K562 (cell line): Measurements from ENCODE around the gene SEC14L1. TPM values are rescaled to one million over a fixed set of nuclear protein-coding genes. Genes with fewer than 3 reads are reported as not detected.
"Not testable (repeated sequence)": the region's sequence is repeated elsewhere in the genome, so short reads cannot be mapped to it uniquely, and the experiment has no call there.

Experiments
- ATAC-seq: fragments of 200-7000 bp; cut with Tn5 transposase; 3 replicates; pipeline ENCODE4 v1.9.1; 2020; ENCODE audit warnings: moderate library complexity
- BruUV-seq: library from RNA; stranded (reverse); fragments of 400-500 nt; replicated peaks from 2 replicates; lab custom pipeline; 2021; lab: Mats Ljungman, UMichigan
- CTCF ChIA-PET: fragments of 300-600 bp; formaldehyde crosslinking; extraction: SDS; loops from one replicate; lab custom pipeline; 2021; ENCODE audit warnings: low intra/inter-chr PET ratio; lab: Yijun Ruan, JAX
- POLR2A ChIA-PET: fragments of 300-600, 350-650 bp; sonication (Branson Sonifier 250); formaldehyde crosslinking; extraction: SDS; loops from one replicate; lab custom pipeline; 2021; ENCODE audit warnings: antibody characterized with exemption, inconsistent platforms; lab: Yijun Ruan, JAX
- DNase-seq, 4 experiments: peaks; one replicate each; pipeline versions ENCODE4 v3.0.0 to v3.0.0-alpha.2; 2011 to 2018; ENCODE audit warnings: low spot score in 3 of 4, mixed read lengths in 3 of 4; ENCODE audit errors: extremely low read depth in 1 of 4
- FAIRE-seq: peaks from 2 replicates; lab custom pipeline; 2011; peaks lifted over from hg19 to GRCh38; lab: Jason Lieb, UNC
- H2AFZ ChIP-seq: 2 replicates; pipeline ENCODE4 v1.6.0; 2011; ENCODE audit warnings: low read depth, low read length, control low read depth, inconsistent platforms
- H3K27ac ChIP-seq: fragments of 200-600 bp; 3 replicates; pipeline ENCODE4 v1.8.0; 2011; ENCODE audit warnings: low read depth, mild to moderate bottlenecking, control low read depth, inconsistent platforms, low read length, moderate library complexity, mixed read lengths; ENCODE audit errors: extremely low read depth
- H3K27me3 ChIP-seq, 2 experiments: fragments of 300-600 bp in 1 of 2; 2 replicates in 1 of 2; 3 replicates in 1 of 2; pipeline versions ENCODE4 v1.6.0 to v1.8.0; 2011; ENCODE audit warnings: inconsistent platforms in 2 of 2, low read length in 2 of 2, mild to moderate bottlenecking in 1 of 2, mixed read lengths in 1 of 2, moderate library complexity in 1 of 2; ENCODE audit not compliant: control insufficient read depth in 2 of 2, insufficient read depth in 2 of 2
- H3K36me3 ChIP-seq: fragments of 300-600 bp; 3 replicates; pipeline ENCODE4 v1.8.0; 2011; ENCODE audit warnings: mild to moderate bottlenecking, low read length, inconsistent platforms; ENCODE audit not compliant: control insufficient read depth, insufficient read depth
- H3K4me1 ChIP-seq, 2 experiments: fragments of 200-600 bp in 1 of 2; replicated peaks in 1 of 2; 2 replicates in 1 of 2; 3 replicates in 1 of 2; pipeline versions ENCODE4 v1.5.1 to v1.8.0; 2011; ENCODE audit warnings: inconsistent platforms in 2 of 2, low read length in 2 of 2, mild to moderate bottlenecking in 1 of 2, mixed read lengths in 1 of 2, moderate library complexity in 1 of 2; ENCODE audit not compliant: control insufficient read depth in 2 of 2, insufficient read depth in 2 of 2
- H3K4me2 ChIP-seq: 2 replicates; pipeline ENCODE4 v1.6.1; 2011; ENCODE audit warnings: low read length, control low read depth, inconsistent platforms, mixed read lengths; ENCODE audit not compliant: insufficient read depth
- H3K4me3 ChIP-seq: fragments of 200-600 bp; sonication (generic), shearing (Covaris generic); 2 replicates; pipeline ENCODE4 v1.5.1; 2016; ENCODE audit warnings: control low read depth, inconsistent platforms
- H3K79me2 ChIP-seq: fragments of 200-600 bp; 3 replicates; pipeline ENCODE4 v1.8.0; 2011; ENCODE audit warnings: low read length, inconsistent platforms; ENCODE audit not compliant: control insufficient read depth, insufficient read depth
- H3K9ac ChIP-seq, 2 experiments: 2 replicates each; pipeline versions ENCODE4 v1.6.0 to v1.6.1; 2011; ENCODE audit warnings: low read depth in 2 of 2, low read length in 2 of 2, control low read depth in 1 of 2, inconsistent platforms in 1 of 2, mild to moderate bottlenecking in 1 of 2, mixed read lengths in 1 of 2; ENCODE audit not compliant: insufficient read depth in 1 of 2
- H3K9me1 ChIP-seq: one replicate; pipeline ENCODE4 v1.6.0; 2011; ENCODE audit warnings: inconsistent platforms, mild to moderate bottlenecking, low read length, moderate library complexity; ENCODE audit not compliant: control insufficient read depth, insufficient read depth
- H3K9me3 ChIP-seq: replicated peaks from 2 replicates; pipeline ENCODE4 v1.5.1; 2011; ENCODE audit warnings: low read depth, low read length, inconsistent platforms; ENCODE audit not compliant: control insufficient read depth, insufficient read depth
- H4K20me1 ChIP-seq: replicated peaks from 2 replicates; pipeline ENCODE4 v1.6.1; 2011; ENCODE audit warnings: low read length, inconsistent platforms, mixed read lengths; ENCODE audit not compliant: control insufficient read depth, insufficient read depth
- CBX2 ChIP-seq: fragments of 200-600 bp; sonication (generic); IDR thresholded peaks from one replicate; pipeline ENCODE4 v1.6.1; 2012; ENCODE audit warnings: mild to moderate bottlenecking, low read length, inconsistent platforms; ENCODE audit not compliant: insufficient read depth, poor library complexity, severe bottlenecking
- CBX8 ChIP-seq: fragments of 200-600 bp; sonication (generic); IDR thresholded peaks from 2 replicates; pipeline ENCODE4 v1.6.1; 2012; ENCODE audit warnings: borderline replicate concordance, mixed run types, low read depth, mild to moderate bottlenecking, moderate library complexity, mixed read lengths, low read length, control low read depth, inconsistent platforms; ENCODE audit not compliant: poor library complexity, severe bottlenecking; ENCODE audit errors: extremely low read depth
- GTF2F1 ChIP-seq: IDR thresholded peaks from 2 replicates; pipeline ENCODE4 v1.6.1; 2011; ENCODE audit warnings: low read depth, low read length, improper control_type of control experiment
- WGBS: fragments of 100-300 bp; shearing (Covaris generic); methylation state at CpG from one replicate; pipeline ENCODE4 v1.1.6; 2016; ENCODE audit warnings: low coverage, mixed read lengths; ENCODE audit not compliant: insufficient coverage; ENCODE audit errors: missing lambda C conversion rate; 5-methylcytosine and 5-hydroxymethylcytosine counted together
- in situ Hi-C: fragments of 300-500 bp; cut with MboI; formaldehyde crosslinking; loops from 4 replicates; pipeline ENCODE4 v1.15.0; 2018; ENCODE audit warnings: inconsistent platforms, mixed read lengths
- intact Hi-C: fragments of 100-400 bp; cut with micrococcal nuclease; formaldehyde crosslinking; loops from 2 replicates; pipeline ENCODE4 v1.14.2; 2022
- polyA plus RNA-seq, 8 experiments: library from polyadenylated mRNA; depleted of rRNA in 4 of 8; stranded (reverse) in 5 of 8; unstranded in 3 of 8; fragments of >200 nt; fragmentation: Nextera tagmentation in 2 of 8; fragmentation: Illumina TruSeq in 1 of 8; extraction: Ambion mirVana in 2 of 8; extraction: Trizol in 1 of 8; gene quantifications; 2 replicates each; pipeline versions ENCODE4 v1.2.1 to v1.2.3, GENCODE V29; 2011 to 2014; ENCODE audit warnings: inconsistent platforms in 1 of 8, missing spikeins in 1 of 8
- total RNA-seq, 7 experiments: library from RNA; depleted of rRNA in 6 of 7; stranded (reverse); fragments of >200 nt in 6 of 7; fragmentation: Illumina TruSeq in 2 of 7; extraction: Trizol in 2 of 7; gene quantifications; 2 replicates each; pipeline versions ENCODE4 v1.2.1 to v1.2.3, GENCODE V29; 2011 to 2021; ENCODE audit warnings: low replicate concordance in 1 of 7
- TF ChIP-seq, protein P1 (sequence below): fragments of 250-450 bp; sonication (Bioruptor Pico); IDR thresholded peaks from 2 replicates; pipeline ENCODE4 v1.8.0; 2022; ENCODE audit warnings: inconsistent platforms, mild to moderate bottlenecking, moderate library complexity, borderline replicate concordance
- TF ChIP-seq, protein P2 (sequence below): fragments of 250-450 bp; sonication (Bioruptor Pico); IDR thresholded peaks from 2 replicates; pipeline ENCODE4 v1.4.0; 2020

SEC14L1 gene
- total and polyA plus RNA-seq, 9 of the 15 experiments (the other 6 are each of a cell fraction or from before 2014, with no cell fraction given), result 3.1 to 39.7 (median 15.2) TPM

DNA sequence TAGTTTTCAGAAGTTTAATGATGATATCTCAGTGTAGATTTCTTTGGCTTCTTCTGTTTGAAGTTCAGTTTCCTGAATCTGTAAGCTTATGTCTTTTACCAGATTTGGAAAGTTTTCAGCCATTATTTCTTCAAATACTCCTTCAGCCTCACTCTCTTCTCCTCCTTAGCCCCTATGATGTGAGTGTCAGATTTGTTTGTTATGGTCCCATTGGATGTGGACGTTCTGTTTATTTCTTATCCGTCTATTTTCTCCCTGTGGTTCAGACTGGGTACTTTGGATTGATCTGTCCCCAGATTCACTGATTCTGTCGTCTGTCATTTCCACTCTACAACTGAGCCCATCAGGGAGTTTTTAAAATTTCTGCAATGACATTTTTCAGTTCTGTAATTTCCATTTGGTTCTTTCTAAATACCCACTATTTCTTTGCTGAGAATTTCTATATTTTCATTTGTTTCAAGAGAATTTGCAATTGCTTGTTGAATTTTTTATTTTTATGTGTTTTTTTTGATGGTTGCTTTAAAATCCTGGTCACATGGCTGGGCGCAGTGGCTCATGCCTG is 110.9 kb downstream of the SEC14L1 start:
- in situ Hi-C loops (loop anchor here (10.0 kb wide), 1 partner anchor 247 kb away; no protein-coding TSS in a partner anchor), intact Hi-C loops (no loop called here)
- H3K9ac ChIP-seq, result no peak overlapping the region
- ATAC-seq, result no peak
- BruUV-seq, result no TSS peak
- WGBS, result 10% methylated on average over 4 of the region's 4 CpGs
- CTCF ChIA-PET, result no interaction called here
- no peaks in the 10 kb centered on the region for H4K20me1 ChIP-seq
- peaks cover 44 to 65% of the 10 kb centered on the region in 2 experiments for H3K27me3 ChIP-seq
- H3K4me2 ChIP-seq, result no peak overlapping the region
- H3K36me3 ChIP-seq, result no peaks in the 10 kb centered on the region
- H3K27ac ChIP-seq, result no peak overlapping the region
- H3K4me3 ChIP-seq, result no peak overlapping the region
- POLR2A ChIA-PET, result no interaction called here
- H3K79me2 ChIP-seq, result no peaks in the 10 kb centered on the region
- peak; percentile 70 for FAIRE-seq
- no peaks in the 10 kb centered on the region for H3K9me1 ChIP-seq
- DNase-seq, result no peak
- TF ChIP-seq GTF2F1 (no peak), CBX8 (peak; percentile 62), CBX2 (peak; percentile 85)
- TF ChIP-seq, protein P1, sequence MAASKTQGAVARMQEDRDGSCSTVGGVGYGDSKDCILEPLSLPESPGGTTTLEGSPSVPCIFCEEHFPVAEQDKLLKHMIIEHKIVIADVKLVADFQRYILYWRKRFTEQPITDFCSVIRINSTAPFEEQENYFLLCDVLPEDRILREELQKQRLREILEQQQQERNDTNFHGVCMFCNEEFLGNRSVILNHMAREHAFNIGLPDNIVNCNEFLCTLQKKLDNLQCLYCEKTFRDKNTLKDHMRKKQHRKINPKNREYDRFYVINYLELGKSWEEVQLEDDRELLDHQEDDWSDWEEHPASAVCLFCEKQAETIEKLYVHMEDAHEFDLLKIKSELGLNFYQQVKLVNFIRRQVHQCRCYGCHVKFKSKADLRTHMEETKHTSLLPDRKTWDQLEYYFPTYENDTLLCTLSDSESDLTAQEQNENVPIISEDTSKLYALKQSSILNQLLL (CRISPR knock-in tag), result no peak
- TF ChIP-seq, protein P2, sequence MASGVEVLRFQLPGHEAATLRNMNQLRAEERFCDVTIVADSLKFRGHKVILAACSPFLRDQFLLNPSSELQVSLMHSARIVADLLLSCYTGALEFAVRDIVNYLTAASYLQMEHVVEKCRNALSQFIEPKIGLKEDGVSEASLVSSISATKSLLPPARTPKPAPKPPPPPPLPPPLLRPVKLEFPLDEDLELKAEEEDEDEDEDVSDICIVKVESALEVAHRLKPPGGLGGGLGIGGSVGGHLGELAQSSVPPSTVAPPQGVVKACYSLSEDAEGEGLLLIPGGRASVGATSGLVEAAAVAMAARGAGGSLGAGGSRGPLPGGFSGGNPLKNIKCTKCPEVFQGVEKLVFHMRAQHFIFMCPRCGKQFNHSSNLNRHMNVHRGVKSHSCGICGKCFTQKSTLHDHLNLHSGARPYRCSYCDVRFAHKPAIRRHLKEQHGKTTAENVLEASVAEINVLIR (CRISPR knock-in tag), result no peak
- TF ChIP-seq, all 486 proteins: peak for 2
- Histone ChIP-seq H3K4me1 (peaks cover 0 to 20% of the 10 kb centered on the region in 2 experiments; a peak in 2 of 5 replicates), H2AFZ (no peak overlapping the region), H3K9me3 (no peaks in the 10 kb centered on the region; the same call in 1 of the 2 replicates)

DNA sequence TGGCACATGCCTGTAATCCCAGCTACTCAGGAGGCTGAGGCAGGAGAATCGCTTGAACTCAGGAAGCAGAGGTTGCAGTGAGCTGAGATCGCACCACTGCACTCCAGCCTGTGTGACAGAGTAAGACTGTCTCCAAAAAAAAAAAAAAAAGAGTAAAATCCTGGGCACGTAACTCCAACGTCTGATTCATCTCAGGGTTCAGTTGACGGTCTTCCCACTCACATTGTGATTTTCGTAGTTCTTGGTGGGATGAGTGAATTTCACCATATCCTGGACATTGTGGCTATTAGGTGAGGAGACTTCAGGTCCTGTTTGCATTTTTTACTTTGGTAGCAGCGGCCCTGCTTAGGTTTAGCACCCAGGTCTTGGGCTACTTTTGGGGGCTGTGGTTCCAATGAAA is 111.5 kb downstream of the SEC14L1 start:
- H3K4me3 ChIP-seq, H3K36me3 ChIP-seq, CTCF ChIA-PET, POLR2A ChIA-PET, DNase-seq, H3K4me2 ChIP-seq, FAIRE-seq, H3K27ac ChIP-seq, intact Hi-C loops, H3K9me1 ChIP-seq, H3K9ac ChIP-seq, H3K9me3 ChIP-seq, H2AFZ ChIP-seq, BruUV-seq, H3K79me2 ChIP-seq, ATAC-seq, H4K20me1 ChIP-seq: not testable (repeated sequence)
- 7% methylated on average over 5 of the region's 7 CpGs for WGBS
- Histone ChIP-seq H3K4me1 (peaks cover 0 to 14% of the 10 kb centered on the region in 2 experiments; a peak in 2 of 5 replicates), H3K27me3 (peaks cover 44 to 70% of the 10 kb centered on the region in 2 experiments)
- in situ Hi-C loops, result loop anchor here (10.0 kb wide), 1 partner anchor 248 kb away; no protein-coding TSS in a partner anchor
